NCI-H446 (cell line): ENCODE results near the gene LRRC75B.
"Not testable (repeated sequence)": the region's sequence is repeated elsewhere in the genome, so short reads cannot be mapped to it uniquely, and the experiment has no call there.

Experiments used
- DNase-seq, 2 experiments: peaks; one replicate each; lab custom pipeline; 2025; lab: John Stamatoyannopoulos, UW

LRRC75B gene

DNA sequence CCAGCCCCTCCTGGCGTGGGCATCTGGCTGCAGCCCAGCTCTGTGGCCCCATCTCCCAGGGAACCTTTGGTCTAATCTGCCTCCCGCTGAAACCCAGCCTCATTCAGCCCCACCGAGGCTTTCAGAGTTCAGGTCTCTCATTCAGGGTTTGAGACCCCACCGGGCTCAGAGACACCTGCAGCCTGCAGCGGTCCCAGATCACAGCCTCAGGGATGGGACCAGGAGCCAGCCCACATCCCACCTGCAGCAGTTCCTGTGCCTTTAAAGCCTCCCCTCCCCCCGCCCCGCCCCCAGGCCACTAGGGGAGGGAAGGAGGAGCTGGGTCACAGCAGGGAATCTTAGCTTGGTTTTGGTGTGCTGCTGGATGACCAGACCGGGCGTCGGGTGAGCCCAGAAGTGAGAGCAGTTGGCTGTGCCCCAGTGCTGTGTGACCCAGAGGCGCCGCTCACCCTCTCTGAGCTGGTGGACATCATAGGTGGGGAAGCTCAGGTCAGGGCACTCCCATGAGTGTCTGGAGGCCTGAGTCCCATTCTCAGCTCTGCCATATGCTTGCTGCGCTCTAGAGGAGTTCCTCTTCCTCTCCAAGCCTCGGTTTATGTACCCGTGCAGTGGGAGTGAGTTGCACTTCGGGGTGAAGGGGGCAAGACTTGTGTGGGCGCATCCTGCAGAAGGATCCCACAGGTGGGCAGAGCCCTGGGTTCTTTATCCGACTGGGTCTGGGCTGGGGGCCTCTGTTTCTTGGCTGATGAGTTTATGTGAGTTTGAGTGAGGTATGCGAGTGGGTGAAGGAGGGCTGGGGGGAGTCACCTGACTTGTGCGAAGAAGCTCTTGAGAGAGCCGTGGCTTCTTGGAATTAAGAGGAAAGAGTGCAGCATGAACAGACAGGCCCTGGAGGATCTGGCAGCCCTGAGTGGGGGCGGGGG, 10.2 kb upstream of the LRRC75B start, which contains the start of gene GGT1:
TSS of gene GGT1 (plus strand) at position 347 of the 923 bp plus-strand sequence. CDS start 7,889 bp downstream, outside the sequence.
- DNase-seq = not testable (repeated sequence)

DNA sequence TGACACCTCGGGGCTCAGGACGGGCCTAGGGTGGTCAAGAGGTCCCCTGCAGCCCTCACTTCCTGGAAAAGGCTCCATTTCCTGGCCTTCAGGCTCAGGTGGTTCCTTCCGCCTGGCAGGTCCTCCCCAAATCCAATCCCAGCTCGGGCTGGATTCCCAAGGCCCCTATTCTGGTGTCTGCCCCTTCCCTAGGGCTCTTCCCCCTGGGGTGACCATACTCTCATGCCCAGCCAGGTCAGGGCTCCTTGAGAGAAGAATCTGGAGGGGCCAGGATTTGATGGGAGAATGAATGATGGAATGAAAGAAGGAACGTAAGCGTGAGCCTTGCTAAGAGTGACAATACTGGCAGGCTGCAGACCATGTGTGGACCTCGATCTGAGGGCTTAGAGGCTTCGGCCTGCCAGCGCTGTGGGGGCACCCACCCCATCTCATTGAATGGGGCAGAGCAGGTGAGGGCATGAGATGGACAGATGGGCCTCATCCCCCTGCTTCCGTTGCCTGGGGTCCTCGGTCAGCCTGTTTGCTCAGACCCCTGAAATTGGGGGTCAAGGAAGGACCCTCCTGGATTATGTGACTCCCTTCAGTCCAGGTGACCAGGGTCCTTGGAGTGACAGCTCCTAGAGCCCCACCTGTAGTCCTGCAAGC, 9.4 kb upstream of the LRRC75B start:
- DNase-seq = not testable (repeated sequence)

- DNase-seq = peak in 1 of 2 experiments; percentile 29
Observed at GRCh38 chr22:24601217-24602104, 8.6 kb upstream of the LRRC75B start.

- not testable (repeated sequence) for DNase-seq
Observed at GRCh38 chr22:24599958-24600715, 7.3 kb upstream of the LRRC75B start.

GRCh38 chr22:24599514-24599913, 6.6 kb upstream of the LRRC75B start:
- no peak for DNase-seq

DNA sequence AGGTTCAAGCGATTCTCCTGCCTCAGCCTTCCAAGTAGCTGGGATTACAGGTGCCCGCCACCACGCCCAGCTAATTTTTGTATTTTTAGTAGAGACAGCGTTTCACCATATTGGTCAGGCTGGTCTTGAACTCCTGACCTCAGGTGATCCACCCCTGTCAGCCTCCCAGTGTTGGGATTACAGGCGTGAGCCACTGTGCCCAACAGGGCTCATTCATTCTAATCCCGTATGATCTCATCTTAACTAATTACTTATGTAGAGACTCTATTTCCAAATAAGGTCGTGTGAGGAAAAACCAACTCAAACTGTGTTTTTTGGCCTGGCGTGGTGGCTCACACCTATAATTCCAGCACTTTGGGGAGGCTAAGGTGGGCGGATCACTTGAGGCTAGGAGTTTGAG, 4.2 kb upstream of the LRRC75B start:
- not testable (repeated sequence) for DNase-seq

DNA sequence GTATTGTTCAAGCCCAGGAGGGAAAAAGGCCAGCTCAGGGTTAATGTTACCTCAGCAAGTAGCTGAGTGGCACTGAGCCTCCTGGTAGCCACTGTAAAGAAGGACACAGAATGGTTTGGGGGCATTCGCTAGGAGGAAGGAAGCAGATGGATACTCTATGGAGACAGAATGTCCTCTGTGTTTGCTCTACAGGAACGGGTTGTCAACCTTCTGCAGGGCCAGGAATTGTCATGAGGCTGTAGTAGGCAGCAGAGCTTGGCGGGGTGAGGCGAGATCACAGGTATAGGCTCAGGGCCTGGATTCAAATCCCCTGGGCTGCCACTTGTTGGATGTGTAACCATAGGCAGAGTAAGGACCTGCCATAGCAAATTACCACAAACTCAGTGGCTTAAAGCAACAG, 3.0 kb upstream of the LRRC75B start:
- no peak for DNase-seq

GRCh38 chr22:24595228-24595627, 2.4 kb upstream of the LRRC75B start:
- DNase-seq = no peak

- no peak for DNase-seq
Observed at GRCh38 chr22:24594569-24595120, 1.8 kb upstream of the LRRC75B start.

- DNase-seq = no peak
Observed at GRCh38 chr22:24593836-24594568, 1.1 kb upstream of the LRRC75B start.

DNA sequence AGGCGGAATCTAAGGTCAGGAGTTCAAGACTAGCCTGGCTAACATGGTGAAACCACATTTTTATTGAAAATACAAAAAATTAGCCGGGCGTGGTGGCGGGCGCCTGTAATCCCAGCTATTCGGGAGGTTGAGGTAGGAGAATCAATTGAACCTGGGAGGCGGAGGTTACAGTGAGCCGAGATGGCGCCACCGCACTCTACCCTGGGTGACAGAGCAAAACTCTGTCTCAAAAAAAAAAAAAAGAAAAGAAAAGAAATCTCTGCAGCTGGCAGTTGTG, 624 bp upstream of the LRRC75B start:
- not testable (repeated sequence) for DNase-seq

DNA sequence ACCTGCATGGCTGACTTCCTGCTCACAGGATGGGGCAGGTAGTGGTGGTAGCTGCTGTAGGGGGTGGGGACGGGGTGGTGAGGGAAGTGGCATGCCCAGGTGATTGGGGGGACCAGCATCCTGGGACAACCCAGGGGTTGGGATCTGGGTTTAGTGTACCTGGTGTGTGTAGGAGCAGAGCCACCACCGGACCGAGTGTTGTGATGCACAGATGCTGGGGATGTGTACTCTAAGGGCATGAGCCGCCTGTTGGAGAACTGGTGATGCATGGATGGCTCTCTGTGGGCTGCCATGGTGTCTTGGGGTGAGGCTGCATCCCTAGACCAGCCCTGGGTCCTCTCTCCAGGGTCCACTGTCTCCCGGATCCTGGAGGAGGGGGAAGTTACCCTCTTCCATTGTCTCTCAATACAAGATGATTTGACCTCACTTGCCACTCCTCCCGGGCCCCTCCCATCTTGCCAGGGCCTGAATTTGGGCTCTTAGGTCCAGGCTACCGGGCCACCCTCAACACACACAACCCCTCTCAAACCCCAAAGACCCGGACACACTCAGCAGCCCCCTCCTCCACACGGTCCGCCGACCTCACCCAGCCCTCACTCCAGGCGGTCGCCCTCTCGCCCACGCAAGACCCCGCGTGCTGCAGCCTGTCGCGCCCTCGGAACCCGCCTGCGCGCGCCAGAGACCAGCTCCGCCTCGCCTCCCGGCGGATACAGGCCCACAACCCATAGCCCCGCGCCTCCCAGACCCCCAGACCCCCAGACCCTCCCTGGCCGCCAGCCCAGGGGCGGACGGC, 619 bp downstream of the LRRC75B start:
- DNase-seq = no peak

DNA sequence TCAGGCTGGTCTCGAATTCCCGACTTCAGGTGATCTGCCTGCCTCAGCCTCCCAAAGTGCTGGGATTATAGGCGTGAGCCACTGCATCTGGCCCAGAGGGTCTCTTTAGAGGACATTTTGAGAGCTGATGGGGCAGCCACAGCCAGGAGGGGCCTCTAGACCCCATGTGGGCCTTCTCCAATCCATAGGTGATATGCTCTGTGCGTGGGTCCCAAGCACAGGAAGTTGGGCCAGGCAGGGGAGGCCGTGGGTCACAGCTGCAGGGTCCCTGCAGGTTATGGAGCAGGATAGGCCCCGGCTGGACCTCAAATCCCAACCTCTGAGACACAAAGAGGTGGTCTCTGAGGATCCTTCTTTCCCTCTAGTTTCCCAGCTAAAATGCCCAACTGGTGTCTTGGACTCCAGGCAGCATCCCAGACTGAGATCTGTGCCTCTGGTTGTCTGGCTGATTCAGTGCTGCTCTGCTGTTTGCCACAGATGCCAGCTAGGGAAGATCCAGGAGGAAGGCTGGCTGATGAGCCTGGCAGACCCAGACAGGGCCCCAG, 1.5 kb downstream of the LRRC75B start:
- DNase-seq = no peak

- no peak for DNase-seq
Observed at GRCh38 chr22:24590596-24591173, 2.2 kb downstream of the LRRC75B start.

DNA sequence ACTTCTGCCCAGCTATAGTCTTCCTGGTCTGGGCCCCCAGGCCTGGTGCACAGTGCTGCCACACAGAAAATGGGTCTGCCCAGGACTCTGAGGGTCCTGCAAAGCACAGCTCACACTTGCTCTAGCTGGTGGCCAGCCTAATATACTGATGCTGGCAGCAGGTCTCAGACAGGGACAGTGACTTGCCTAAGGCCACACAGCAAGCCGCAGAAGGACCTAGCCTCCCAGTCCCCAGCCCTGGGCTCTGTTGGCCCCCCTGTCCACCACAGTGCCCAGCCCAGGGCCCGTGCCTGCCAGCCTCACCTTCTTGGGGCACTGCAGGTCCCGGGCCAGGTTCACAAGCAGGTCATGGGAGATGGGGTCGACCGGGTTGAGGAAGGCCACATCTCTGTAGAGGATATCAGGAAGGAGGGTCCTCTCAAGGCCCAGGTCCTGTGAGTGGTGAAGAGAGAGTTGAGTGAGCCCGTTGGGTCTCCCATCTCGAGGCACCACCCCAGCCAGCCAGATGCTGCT, 3.3 kb downstream of the LRRC75B start:
- no peak for DNase-seq

- DNase-seq = no peak
Observed at GRCh38 chr22:24588757-24589481, 4.0 kb downstream of the LRRC75B start.

GRCh38 chr22:24588381-24588756, 4.5 kb downstream of the LRRC75B start:
- DNase-seq = no peak

- no peak for DNase-seq
Observed at GRCh38 chr22:24587948-24588347, 4.9 kb downstream of the LRRC75B start.
